Esophagus squamous epithelium (tissue), 5 donors: ENCODE data around the gene TMC6. TPM values are rescaled to one million over a fixed set of nuclear protein-coding genes. Genes with fewer than 3 reads are reported as not detected.

Experiments used
- DNase-seq: peaks from one replicate; lab custom pipeline; 2025; lab: John Stamatoyannopoulos, UW
- H3K27ac ChIP-seq, 4 donors: fragments of 200-600 bp; sonication (generic); one replicate each; pipeline ENCODE4 v1.5.1; 2016 to 2019; ENCODE audit warnings: mild to moderate bottlenecking in 1 of 4
- H3K27me3 ChIP-seq, 4 donors: fragments of 200-600 bp; sonication (generic); 1 replicate in 3 of 4; 2 replicates in 1 of 4; pipeline versions ENCODE4 v1.5.1 to v1.6.0; 2017 to 2021; ENCODE audit warnings: antibody characterized with exemption in 1 of 4
- H3K36me3 ChIP-seq, 3 donors: fragments of 200-600 bp; sonication (generic); one replicate each; pipeline ENCODE4 v1.5.1; 2016 to 2019
- H3K4me1 ChIP-seq, 3 donors: fragments of 200-600 bp; sonication (generic); one replicate each; pipeline ENCODE4 v1.5.1; 2017 to 2019
- H3K4me3 ChIP-seq, 4 donors: fragments of 200-600 bp; sonication (generic); 1 replicate in 3 of 4; 2 replicates in 1 of 4; pipeline ENCODE4 v1.5.1; 2016 to 2019; ENCODE audit warnings: mild to moderate bottlenecking in 2 of 4, moderate library complexity in 1 of 4
- H3K9me3 ChIP-seq, 3 donors: fragments of 200-600 bp; sonication (generic); one replicate each; pipeline ENCODE4 v1.5.1; 2016 to 2019
- CTCF ChIP-seq, 6 experiments: fragments of 450-650 bp in 4 of 6; fragments of 200-600 bp in 2 of 6; sonication (generic) in 2 of 6; IDR thresholded peaks; one replicate each; pipeline ENCODE4 v1.5.1; 2016 to 2019; ENCODE audit warnings: antibody characterized with exemption in 6 of 6, mild to moderate bottlenecking in 4 of 6, moderate library complexity in 4 of 6
- POLR2A ChIP-seq, 4 donors: fragments of 450-650 bp; IDR thresholded peaks; one replicate each; pipeline ENCODE4 v1.6.1; 2017; ENCODE audit warnings: antibody characterized with exemption in 4 of 4, mild to moderate bottlenecking in 4 of 4, moderate library complexity in 3 of 4
- WGBS, 2 donors: methylation state at CpG; one replicate each; pipeline ENCODE4 v1.1.5; 2018; 5-methylcytosine and 5-hydroxymethylcytosine counted together
- intact Hi-C: fragments of 100-400 bp; cut with DNase I; formaldehyde crosslinking; loops from one replicate; pipeline ENCODE4 v1.15.0; 2022
- total RNA-seq, 4 donors: library from RNA; depleted of rRNA; stranded (reverse); fragments of >200 nt; gene quantifications; one replicate each; pipeline ENCODE4 v1.1.0, GENCODE V29; 2016
- donor health status: DM: yes; HTN: yes; CAD: no.

Gene TMC6
- total RNA-seq, 4 donors from 2014 or later = 13.3 to 39.6 (median 32.2) TPM

- H3K27me3 ChIP-seq = peaks cover 0 to 18% (median 0%) of the 10 kb centered on the region in 4 donors
- H3K4me1 ChIP-seq = peaks cover 64 to 96% (median 73%) of the 10 kb centered on the region in 3 donors
- H3K4me3 ChIP-seq = peak overlapping the region in 2 of 4 donors; percentile 50 to 67
- DNase-seq = no peak
- peaks cover 2 to 15% (median 3%) of the 10 kb centered on the region in 3 donors for H3K36me3 ChIP-seq
- H3K27ac ChIP-seq = peak overlapping the region; percentile 80 to 88 (median 86)
- H3K9me3 ChIP-seq = no peaks in the 10 kb centered on the region
- no peak for TF ChIP-seq POLR2A (IDR thresholded peaks at IDR 0.05)
- no peak for TF ChIP-seq CTCF (IDR thresholded peaks at IDR 0.05)
- WGBS, 2 donors = 28 to 43% methylated on average over 2 of the region's 5 CpGs
- intact Hi-C loops = no loop called here
These were observed 1.5 kb upstream of the TMC6 start for GRCh38 chr17:78130090-78130436.

GRCh38 chr17:78129351-78130089 lies 965 bp upstream of the TMC6 start:
- TF ChIP-seq CTCF (IDR thresholded peaks at IDR 0.05) (no peak), POLR2A (IDR thresholded peaks at IDR 0.05) (peak in 1 of 4 donors; percentile 8)
- peaks cover 69 to 100% (median 75%) of the 10 kb centered on the region in 3 donors for H3K4me1 ChIP-seq
- H3K36me3 ChIP-seq = peaks cover 7 to 20% (median 9%) of the 10 kb centered on the region in 3 donors
- H3K27me3 ChIP-seq = peaks cover 0 to 18% (median 0%) of the 10 kb centered on the region in 4 donors
- peak overlapping the region in 1 of 4 donors; percentile 86 for H3K4me3 ChIP-seq
- no peaks in the 10 kb centered on the region for H3K9me3 ChIP-seq
- DNase-seq = no peak
- 17 to 71% methylated on average over 1 to 3 of the region's 4 CpGs for WGBS, 2 donors
- intact Hi-C loops = no loop called here
- peak overlapping the region; percentile 80 to 88 (median 86) for H3K27ac ChIP-seq

GRCh38 chr17:78127888-78128550 lies 536 bp downstream of the TMC6 start:
- peaks cover 69 to 94% (median 74%) of the 10 kb centered on the region in 3 donors for H3K4me1 ChIP-seq
- H3K27me3 ChIP-seq = peaks cover 0 to 18% (median 0%) of the 10 kb centered on the region in 4 donors
- peak overlapping the region; percentile 80 to 88 (median 86) for H3K27ac ChIP-seq
- H3K4me3 ChIP-seq = peak overlapping the region; percentile 41 to 86 (median 65)
- no peak for DNase-seq
- WGBS, 2 donors = 0% methylated on average over 7 of the region's 39 CpGs; no CpG with 5 or more reads in 1 of the 2 donors
- intact Hi-C loops = no loop called here
- no peaks in the 10 kb centered on the region for H3K9me3 ChIP-seq
- TF ChIP-seq POLR2A (IDR thresholded peaks at IDR 0.05) (no peak), CTCF (IDR thresholded peaks at IDR 0.05) (no peak)
- peaks cover 7 to 35% (median 12%) of the 10 kb centered on the region in 3 donors for H3K36me3 ChIP-seq

GRCh38 chr17:78127239-78127887 lies 1.2 kb downstream of the TMC6 start:
- no peak for DNase-seq
- TF ChIP-seq CTCF (IDR thresholded peaks at IDR 0.05) = no peak
- peak in 1 of 4 donors; percentile 47 for TF ChIP-seq POLR2A (IDR thresholded peaks at IDR 0.05)
- Histone ChIP-seq H3K27ac (peak overlapping the region; percentile 80 to 88 (median 86)), H3K36me3 (peaks cover 12 to 42% (median 19%) of the 10 kb centered on the region in 3 donors), H3K4me1 (peaks cover 63 to 94% (median 68%) of the 10 kb centered on the region in 3 donors), H3K9me3 (no peaks in the 10 kb centered on the region), H3K4me3 (peak overlapping the region; percentile 41 to 86 (median 65)), H3K27me3 (peaks cover 0 to 17% (median 0%) of the 10 kb centered on the region in 4 donors)
- intact Hi-C loops = no loop called here
- 0% methylated on average over 1 of the region's 25 CpGs; no CpG with 5 or more reads in 1 of the 2 donors for WGBS, 2 donors
